Measurements from ENCODE around the gene PLEKHA7.

The PLEKHA7 gene

GRCh38 chr11:16785520-16786128 is 228.6 kb downstream of the PLEKHA7 start:
- DNase-seq, result no peak

DNA sequence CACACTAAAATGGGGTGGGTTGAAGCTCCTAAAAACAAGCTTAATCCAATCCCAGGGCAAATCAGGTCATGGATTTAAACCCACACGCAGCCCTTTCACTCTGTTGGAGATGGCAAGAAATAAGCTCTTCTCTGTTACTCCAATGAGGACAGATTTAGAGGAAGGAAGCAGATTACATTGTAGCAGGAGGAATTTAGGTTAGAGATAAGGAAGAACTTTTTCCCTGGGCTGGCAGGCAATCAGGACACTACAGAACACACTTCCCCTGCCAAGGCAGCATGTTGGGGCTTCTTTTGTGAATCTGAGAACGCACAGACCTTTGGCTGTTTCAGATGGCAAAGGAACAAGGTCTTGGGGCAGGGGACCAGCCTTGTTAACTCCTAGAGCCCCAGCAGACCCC is 229.5 kb downstream of the PLEKHA7 start:
- DNase-seq, result no peak

DNA sequence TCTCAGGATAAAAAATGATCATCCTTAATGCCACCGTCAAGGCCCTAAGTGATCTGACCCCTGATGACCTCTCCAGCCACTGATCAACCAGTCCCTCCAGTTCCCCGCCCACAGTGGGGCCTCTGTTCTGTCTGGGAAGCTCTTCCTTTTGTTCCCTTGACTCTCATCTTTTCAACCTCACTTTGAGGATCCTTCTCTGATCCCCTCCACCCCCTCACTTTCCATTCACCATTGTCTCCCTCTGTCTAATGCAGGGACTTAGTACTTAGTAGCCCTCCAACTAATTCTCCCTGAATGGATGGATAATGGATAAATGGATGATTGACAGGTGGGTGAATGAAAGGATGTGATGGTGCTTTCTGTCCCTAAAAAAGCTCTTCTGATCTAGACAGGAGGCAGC is 230.1 kb downstream of the PLEKHA7 start:
- DNase-seq, result no peak

DNA sequence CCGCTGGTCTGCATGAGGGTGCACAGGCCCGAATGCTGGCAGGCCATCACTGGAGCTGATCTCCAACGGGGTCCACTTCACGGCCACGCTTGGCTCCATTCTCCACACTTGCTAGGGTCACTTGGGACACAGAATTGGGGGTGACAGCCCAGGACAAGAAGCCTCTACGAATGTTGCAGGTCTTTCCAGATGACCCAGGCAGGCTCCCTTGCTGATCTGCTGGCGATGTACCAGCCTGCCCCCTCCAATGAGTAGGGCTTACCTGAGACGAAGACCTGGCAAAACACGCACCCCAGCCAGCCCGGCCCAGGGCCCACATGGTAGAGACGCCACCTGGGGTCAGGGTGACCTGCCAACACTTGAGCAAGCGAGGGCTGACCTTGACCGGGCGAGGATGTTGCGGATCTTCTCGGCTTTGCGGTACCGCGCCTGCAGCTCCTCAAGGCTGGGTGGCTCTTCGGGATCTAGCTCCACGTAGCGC is 230.9 kb downstream of the PLEKHA7 start:
- DNase-seq, result no peak

DNA sequence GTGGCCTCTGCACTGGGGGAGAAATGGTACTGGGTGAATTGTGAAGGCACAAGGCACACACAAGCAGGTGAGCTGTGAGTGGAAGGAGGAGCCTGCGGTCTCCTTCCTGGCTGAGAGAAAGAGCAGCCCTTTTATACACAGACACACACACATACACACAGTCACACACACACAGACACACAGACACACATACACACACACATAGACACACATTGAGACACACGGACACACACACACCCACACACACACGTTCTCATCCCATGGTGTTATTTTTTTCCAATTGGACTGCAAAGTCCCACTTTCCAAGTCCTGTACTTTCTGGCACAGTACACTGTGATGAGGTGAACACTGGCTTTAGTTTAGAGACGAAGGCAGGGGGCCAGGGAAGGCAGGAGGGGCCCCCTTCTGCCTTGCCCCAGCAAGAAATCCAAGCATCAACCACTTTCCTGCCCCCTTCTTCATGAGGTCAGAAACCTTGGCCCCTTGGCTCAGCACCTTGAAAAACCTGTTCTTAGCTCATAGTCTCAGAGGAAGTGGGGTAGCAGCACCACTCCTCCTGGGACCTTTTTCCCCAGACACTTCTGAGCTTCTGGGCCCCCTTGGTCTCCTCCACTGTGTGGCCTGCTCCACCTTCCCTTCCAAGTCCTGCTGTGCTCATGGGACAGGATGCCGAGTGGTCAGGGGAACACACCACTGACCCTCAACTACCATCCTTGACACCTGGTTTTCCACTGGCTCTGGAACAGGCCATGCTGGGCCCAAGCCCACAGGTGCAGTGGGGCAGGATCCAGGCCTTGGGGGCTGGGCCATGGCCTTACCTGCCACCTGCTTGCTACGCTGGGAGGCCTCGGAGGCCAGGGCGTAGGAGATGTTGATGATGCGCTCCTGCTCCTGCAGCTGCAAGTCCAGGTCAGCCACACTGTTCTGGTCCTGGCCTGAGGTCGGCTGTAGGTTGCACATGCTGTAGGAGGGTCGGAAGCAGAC is 232.0 kb downstream of the PLEKHA7 start:
- no peak for DNase-seq

- DNase-seq, result no peak
Observed at GRCh38 chr11:16780698-16781550, 233.3 kb downstream of the PLEKHA7 start.

GRCh38 chr11:16780146-16780545 is 234.1 kb downstream of the PLEKHA7 start:
- no peak for DNase-seq

GRCh38 chr11:16779436-16779835 is 234.8 kb downstream of the PLEKHA7 start:
- no peak for DNase-seq

DNA sequence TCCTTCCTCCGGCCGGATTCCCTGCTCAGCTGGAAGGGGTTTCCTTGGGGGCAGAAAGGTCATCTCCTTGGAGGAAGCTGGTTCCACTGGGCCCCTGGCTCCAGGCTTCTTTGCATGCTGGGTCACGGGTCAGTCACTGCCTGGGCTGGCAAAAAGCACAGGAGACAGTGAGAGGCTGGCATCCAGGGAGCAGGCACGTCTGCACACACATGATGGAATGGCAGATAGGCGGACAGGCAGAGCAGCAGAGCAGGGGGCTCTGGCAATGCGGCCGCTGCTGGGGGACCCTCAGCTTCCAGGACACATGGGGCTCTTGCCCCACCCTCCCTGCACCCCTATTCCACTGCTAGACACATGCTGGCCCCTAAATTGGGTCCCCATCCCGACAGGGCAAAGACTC is 235.3 kb downstream of the PLEKHA7 start:
- no peak for DNase-seq

DNA sequence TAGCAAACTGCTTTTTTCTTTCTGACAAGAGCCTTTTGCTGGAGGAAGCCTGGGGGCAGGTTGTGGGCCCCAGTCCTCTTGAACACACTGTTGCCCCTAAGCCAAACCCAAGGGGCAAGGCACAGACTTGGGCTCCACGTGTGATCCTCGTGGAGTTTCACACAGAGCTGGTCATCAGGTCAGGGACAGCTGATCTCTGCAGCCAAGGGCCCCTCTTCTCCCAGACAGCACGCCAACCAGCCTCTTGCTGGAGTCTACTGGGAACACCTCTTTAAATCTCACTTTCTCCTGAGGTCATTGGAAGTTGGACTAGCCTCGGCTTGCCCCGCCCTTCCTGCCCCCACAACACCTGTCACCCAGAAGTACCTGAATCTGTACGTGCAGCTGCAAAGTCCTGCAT is 235.9 kb downstream of the PLEKHA7 start:
- DNase-seq, result no peak

GRCh38 chr11:16777613-16777975 is 236.6 kb downstream of the PLEKHA7 start:
- no peak for DNase-seq

DNA sequence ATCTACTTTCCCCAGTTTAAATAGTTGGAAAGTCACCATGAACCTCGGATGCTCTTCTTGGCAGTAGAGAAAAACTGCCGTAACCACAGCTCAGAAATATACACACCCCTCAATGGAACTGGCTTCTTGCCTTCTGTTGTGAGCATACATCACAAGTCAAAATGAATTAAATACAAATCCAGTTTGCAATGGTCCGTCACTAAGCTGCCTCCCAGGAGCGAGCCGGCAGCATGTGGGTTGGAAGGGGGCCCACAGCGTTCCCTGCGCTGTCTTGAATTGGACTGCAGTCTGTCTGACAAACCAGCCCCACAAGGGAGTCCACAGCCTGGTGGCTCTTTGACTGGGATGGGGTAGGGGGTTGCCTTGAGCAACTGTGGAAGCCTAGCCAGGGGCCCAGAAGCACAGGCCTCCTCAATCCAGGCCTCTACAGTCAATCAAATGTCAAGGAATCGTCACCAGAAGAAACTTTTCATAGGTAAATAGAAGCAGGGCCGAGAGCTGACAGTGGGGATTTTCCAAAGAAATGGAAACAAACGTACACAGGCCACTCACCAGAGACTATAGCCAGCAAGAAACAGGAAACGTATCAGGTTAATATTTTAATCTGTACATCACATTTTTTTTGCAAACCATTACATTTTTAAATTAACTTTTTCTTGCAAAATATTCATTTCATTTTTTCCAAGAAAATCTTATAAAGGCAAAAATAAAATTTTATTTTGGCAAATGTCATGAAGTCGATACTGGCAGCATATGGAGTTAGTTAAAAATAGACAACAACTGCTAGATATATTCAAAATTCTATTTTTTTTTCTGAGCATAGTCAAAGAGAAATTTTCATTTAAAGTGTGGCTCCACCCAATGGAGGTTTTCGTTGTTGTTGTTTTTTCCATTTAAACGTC is 237.3 kb downstream of the PLEKHA7 start:
- no peak for DNase-seq

GRCh38 chr11:16775614-16776283 is 238.5 kb downstream of the PLEKHA7 start:
- no peak for DNase-seq

DNA sequence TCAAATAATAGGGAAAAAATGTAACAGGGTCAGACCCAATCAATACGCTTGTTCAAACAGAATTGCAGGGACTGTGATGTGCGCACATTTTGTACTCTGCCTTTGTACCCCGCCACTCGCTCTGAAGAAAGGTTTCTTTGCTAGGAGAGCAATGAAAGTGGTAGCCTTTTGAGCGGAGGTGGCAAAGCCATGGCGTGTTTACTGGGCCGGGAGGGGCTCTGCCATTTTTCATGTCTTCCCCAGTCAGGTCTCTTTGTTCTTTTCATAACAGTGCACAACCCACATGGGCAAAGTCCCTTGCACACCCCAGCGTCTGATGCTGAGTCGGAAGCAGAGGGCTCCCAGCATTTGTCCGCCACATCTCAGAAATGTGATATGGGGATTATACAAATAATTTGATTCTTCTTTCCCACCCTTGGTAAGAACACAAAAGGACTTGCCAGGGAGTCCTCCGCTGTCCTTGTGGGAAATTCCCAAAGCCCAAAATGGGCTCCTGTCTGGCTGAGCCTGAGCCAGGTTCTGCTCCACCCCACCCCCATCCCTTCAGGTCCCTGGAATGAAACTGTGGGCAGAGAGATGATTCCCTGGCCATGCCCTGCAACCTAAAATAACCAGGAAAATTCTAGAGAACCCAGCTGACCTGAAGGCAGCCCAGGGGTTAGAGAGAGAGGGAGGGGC is 239.1 kb downstream of the PLEKHA7 start:
- no peak for DNase-seq

- DNase-seq, result no peak
Observed at GRCh38 chr11:16773981-16774935, 240.0 kb downstream of the PLEKHA7 start.

GRCh38 chr11:16772141-16772512 is 242.1 kb downstream of the PLEKHA7 start:
- DNase-seq, result no peak

DNA sequence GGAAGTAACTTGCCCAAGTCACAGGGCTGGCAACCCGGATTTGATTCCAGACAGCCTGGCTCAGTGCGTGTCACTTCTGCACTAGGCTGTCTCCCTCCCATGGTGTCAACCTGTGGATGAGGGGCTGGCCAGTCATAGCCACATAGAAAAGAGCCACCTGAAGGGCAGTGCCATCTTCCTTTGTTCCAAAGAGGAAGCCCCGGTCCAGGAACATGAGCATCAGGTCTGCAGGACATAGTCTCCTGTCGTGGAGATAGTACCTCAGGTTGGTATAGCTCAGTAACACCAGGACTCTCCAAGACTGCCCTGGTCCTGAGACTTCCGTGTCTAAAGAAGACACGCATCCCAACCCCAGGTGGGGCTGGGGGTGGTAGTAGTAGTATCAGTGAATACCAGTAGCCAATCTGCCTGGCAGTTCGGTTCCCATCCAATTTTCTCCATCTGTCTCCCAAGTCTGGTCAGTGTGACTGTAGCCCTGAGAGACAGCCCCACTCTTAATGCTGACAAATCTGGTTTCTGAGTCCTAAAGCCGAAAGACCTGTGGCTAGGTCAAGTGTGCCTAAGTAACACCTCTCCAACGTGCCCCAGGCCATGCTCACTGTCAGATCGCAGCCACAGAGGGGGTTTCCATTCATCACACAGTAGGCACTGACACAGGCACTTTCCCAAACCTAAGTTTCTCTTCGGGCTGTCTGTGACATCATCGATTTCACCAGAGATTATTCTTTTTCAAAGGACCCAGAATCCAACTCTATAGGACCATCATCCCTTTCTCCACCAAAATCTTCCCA is 242.7 kb downstream of the PLEKHA7 start:
- no peak for DNase-seq

DNA sequence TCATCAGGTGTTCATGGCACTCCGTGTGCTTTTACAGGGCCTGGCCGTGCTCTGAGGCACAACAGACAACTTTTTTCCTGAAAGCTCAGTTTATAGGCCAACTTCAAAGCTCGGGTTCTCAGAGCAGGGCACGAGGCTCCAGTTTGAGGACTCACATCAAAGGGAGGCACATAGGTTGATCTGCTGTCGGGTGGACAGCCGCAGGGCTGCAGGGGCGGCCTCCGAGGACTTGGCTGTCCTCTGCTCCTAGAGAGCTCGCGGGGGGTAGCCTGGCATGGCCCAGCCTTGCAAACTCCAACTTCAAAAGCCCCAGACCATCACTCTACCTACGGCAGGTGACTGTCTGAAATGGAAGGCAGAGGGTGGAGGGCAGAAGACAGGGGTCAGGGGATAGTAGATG is 244.2 kb downstream of the PLEKHA7 start:
- DNase-seq, result no peak

- DNase-seq, result no peak
Observed at GRCh38 chr11:16769386-16769785, 244.8 kb downstream of the PLEKHA7 start.
